Stimulated activated CD8-positive, alpha-beta memory T cell treated with anti-CD3 and anti-CD28 coated beads, Interleukin-7, amount 100 ng/mL, for 4 hours (primary cell): ENCODE data around the gene EEF1AKMT3.
"Not testable (repeated sequence)": the region's sequence is repeated elsewhere in the genome, so short reads cannot be mapped to it uniquely, and the experiment has no call there.

Experiments
- DNase-seq, 2 donors: peaks; one replicate each; pipeline ENCODE4 v3.0.0-alpha.2; 2020; ENCODE audit warnings: low read depth in 2 of 2

The EEF1AKMT3 gene

DNA sequence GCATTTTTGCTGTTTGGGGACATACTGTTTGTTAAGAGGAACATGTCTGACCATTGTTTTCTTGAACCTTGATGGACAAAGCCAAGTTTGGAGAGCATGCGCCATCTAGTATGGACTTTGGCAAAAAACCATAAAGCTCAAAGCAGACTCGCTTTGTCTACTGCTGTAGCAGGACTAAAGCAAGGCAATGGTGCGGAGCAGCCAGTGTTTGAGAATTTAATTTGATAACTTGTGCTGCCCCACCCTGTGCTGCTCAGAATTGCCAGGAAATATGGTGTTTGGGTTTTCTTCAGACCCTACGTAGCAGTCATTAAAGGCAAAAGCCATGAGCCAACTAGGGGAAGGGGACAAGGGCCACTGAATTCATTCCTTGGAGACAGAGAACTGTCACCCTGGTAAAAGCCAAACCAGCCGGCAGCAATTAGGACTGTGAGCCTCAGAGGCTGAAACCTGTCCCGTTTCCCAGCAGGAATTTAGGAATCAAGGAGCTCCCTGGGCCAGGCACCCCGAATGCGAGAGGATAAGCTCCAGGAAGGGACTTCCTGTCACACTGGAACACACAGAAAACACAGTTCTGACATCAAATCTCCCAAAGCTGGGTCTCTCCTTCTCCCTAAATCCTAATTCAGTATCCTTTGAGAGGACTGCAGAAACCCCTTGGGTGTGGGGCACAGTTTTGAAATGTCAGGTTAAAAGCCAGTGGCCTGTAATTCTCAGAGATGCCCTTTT is 45.0 kb downstream of the EEF1AKMT3 start:
- no peak for DNase-seq

- DNase-seq, result not testable (repeated sequence)
These were observed 45.5 kb downstream of the EEF1AKMT3 start for GRCh38 chr12:57817990-57818331.

GRCh38 chr12:57820119-57820518 is 47.7 kb downstream of the EEF1AKMT3 start:
- not testable (repeated sequence) for DNase-seq

GRCh38 chr12:57821015-57821414 is 48.6 kb downstream of the EEF1AKMT3 start:
- DNase-seq, result not testable (repeated sequence)

DNA sequence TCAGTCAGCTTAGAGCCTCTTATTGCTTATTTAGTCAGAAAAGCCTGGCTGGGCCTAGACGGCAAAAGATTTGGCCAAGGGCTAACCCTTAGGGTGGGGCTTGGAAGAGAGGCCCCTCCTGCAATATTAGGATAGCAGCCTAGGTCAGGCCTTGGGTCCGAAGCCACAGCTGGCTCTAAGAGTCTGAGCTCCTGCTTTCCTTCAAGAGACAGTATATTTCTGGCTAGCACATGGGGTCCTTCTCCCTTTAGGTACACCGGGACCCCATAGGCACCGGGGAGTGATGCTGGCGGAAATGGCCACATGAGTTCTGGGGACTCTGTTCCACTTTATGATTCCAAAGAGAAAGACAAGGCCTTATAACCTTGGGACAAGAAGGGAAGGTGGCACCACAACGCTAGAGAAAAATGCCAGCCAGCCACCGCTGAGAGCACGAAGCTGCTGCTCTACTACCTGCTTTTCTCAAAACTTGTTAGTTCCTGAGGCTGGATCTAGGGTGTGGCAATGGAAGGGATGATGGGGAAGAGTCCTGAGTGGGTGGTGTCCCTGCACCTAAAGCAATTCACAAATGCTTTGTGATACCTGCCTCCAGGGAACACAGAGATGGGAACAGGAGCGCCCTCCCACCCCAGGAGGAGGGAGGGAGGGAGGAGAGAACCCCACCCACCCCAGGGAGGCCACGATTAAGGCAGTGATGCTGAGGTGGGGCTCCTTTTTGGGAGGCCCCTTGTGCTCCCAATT is 49.2 kb downstream of the EEF1AKMT3 start:
- no peak for DNase-seq

DNA sequence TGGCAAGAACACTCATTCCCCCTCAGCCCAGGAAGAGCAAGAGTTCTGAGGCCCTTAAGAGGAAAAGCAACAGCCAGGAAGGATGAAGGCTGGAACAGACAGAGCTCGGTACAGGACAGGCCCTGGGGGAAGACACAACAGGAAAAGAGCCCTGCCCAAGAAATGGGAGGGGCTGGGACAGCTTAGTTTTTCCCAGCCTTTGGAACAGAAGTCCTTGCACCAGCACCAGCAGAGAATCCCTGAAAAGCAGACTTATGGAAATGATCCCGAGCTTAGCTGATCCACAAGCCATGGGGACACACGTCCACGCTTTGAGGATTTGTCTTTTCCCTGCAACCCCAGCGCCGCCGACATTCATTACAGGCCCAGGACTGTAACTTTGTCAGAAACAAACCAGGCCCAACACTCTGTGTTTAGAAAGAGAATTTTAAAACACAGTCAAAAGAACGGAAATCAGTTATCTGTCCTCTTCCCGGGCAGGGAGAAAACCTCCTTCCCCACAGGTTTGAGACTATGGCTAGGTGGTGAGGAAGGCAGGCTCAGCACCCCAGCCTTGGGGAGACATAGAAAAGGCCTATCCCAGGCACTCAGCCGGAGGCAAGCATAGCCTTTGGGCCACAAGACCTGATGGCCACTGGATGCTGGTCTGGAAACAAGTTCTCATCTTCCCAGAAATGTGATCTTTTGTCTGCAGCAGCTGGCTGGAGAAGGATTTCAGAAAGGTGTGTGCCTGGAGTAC is 50.1 kb downstream of the EEF1AKMT3 start:
- no peak for DNase-seq

DNA sequence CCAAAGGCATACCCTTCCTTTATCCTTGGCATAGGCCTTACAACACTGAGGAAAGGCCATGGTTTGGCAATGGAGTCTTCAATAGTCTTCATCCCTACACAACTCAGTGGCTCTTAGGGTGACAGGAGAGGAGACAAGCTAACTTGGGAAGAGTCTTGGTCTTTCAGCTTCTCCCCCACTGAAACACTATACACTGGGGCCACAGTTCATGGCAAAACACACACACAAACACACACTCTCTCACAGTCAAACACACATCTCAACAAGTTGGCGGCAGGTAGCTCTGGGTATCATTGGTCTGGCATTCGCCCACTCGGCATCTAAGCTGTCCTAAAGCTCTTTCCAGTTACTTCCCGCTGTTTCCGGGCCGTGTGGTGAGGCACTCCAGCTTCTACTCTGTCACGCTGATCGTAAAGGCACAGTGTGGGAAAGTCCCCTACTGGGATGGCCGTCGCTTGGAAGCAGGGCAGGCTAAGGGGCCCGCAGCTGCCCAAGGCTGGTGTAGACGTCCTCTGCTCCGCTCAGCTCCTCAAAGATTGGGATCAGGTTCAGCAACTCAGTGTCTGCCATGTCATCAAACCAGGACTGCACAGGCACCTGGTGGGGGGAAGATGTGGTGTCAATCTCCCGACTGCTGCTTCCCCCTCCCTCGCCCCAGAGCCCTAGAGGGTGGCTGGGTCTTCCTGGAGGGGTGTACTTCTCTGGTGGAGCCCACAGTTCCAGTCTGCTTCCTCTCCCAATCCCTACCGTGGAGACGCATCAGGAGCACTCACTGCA is 50.9 kb downstream of the EEF1AKMT3 start:
- no peak for DNase-seq

DNA sequence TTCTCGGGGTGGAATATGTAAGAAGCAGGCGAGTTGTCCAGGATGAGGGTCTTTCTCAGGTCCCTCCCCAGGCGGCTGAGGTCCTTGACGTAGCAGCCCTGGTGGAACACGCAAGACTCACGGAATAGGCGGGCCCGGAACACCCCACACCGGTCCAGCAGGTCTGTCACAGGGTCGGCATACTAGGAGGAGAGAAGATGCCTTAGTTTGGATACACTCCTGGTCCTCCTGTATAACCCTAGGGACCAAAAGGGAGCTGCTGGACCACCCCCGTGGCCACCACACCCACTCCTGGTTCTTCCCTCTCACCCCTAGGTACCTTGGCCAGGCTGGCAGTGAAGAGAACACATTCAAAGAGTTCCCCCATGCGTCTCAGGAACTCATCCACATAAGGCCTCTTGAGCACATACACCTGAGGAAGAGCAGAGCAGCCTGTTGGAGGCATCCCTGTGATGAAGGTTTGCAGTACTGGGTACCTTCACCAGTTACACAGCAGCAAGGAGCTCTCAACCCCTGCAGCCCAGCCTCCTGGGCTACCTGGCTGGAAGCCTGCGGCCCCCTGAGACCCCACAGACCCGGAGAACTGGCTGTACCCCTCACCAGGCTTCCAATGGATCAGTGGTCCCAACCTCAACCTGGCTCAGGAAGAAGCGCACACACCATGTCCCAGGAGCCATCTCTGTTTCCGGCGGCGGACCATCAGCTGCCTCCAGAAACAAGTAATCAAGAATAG is 51.7 kb downstream of the EEF1AKMT3 start:
- no peak for DNase-seq

GRCh38 chr12:57825451-57825850 is 53.0 kb downstream of the EEF1AKMT3 start:
- DNase-seq, result no peak

- no peak for DNase-seq
These were observed 54.0 kb downstream of the EEF1AKMT3 start for GRCh38 chr12:57826400-57826799.

DNA sequence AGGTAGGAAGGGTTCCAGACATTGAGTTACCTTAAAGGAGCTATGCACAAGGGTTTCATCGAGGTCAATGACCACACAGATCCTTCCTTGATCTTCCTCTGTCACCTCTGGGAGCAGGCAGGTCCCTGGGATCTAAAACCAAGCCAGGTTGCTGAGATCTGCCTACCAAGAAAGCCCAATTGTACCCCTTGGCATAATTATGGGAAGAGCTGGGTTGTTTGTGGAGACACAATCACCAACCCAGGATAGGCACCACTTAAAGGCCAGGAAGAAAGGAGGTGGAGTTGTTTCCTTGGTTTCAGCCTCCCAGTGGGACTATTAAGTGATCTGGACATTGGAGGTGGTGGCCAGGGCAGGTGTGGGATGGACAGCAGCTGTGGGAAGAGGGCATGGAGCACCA is 54.6 kb downstream of the EEF1AKMT3 start:
- no peak for DNase-seq

DNA sequence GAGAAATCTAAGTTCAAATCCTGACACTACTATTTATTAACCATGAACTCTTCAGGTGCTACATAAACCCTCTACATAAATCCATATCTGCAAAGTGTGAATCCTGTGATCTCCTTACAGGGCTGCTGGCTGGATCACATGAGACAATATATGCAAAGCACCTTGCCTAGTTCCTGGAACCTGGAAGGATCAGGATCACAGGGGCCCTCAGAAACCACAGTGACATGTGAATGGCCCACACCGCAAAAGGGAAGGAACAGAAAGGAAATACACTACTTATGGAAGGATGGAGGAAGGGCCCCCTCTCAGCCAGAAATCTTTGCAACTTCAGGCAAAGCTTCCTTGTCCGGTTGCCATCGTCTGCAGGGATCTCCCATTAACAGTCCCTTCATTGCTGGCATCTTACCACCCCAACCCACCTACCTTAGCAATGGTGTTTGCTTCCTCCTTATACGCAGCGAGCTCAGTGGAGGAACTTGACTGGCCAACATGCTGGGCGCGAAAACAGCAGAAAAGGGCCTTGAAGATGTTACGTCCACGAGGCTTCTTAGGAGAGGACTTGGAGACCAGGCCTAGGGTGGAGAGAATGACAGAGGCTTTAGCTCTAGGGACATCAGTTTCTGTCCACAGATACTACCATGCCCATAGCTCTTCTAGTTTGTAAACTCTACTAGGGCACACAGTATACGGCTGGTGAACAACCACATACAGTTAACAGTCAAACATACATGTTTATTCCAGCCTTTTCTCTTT is 56.8 kb downstream of the EEF1AKMT3 start:
- DNase-seq, result no peak

- no peak for DNase-seq
These were observed 58.0 kb downstream of the EEF1AKMT3 start for GRCh38 chr12:57830393-57830792.
